GM23338 (cell line): ENCODE measurements around the gene BCAS3. TPM values are rescaled to one million over a fixed set of nuclear protein-coding genes. Genes with fewer than 3 reads are reported as not detected.
"Not testable (repeated sequence)": the region's sequence is repeated elsewhere in the genome, so short reads cannot be mapped to it uniquely, and the experiment has no call there.

Experiments
- ATAC-seq: fragments of 200-7000 bp; cut with Tn5 transposase; 3 replicates; pipeline ENCODE4 v1.9.1; 2020
- DNase-seq: peaks from one replicate; pipeline ENCODE4 v3.0.0-alpha.2; 2015; ENCODE audit warnings: low spot score
- H2AFZ ChIP-seq: fragments of 200-600 bp; sonication (generic); 2 replicates; pipeline ENCODE4 v1.8.0; 2016; ENCODE audit warnings: antibody characterized with exemption, mild to moderate bottlenecking, moderate library complexity
- H3F3A ChIP-seq: fragments of 200-600 bp; sonication (generic); replicated peaks from 2 replicates; pipeline ENCODE4 v1.8.0; 2017; ENCODE audit warnings: antibody characterized with exemption, mixed run types, low read depth
- H3K27ac ChIP-seq: fragments of 200-600 bp; sonication (generic); 2 replicates; pipeline ENCODE4 v1.6.1; 2016; ENCODE audit warnings: low read depth
- H3K27me3 ChIP-seq: fragments of 200-600 bp; sonication (generic); 2 replicates; pipeline ENCODE4 v1.8.0; 2016; ENCODE audit warnings: mild to moderate bottlenecking, mixed run types, moderate library complexity; ENCODE audit not compliant: insufficient read depth
- H3K36me3 ChIP-seq: fragments of 200-600 bp; sonication (generic); 2 replicates; pipeline ENCODE4 v1.8.0; 2016; ENCODE audit warnings: mild to moderate bottlenecking; ENCODE audit not compliant: insufficient read depth
- H3K4me1 ChIP-seq: fragments of 200-600 bp; sonication (generic); 2 replicates; pipeline ENCODE4 v1.8.0; 2016; ENCODE audit warnings: mild to moderate bottlenecking, moderate library complexity; ENCODE audit not compliant: insufficient read depth
- H3K4me2 ChIP-seq: fragments of 200-600 bp; sonication (generic); 2 replicates; pipeline ENCODE4 v1.7.1; 2017; ENCODE audit warnings: mixed run types
- H3K4me3 ChIP-seq: fragments of 200-600 bp; sonication (generic); 2 replicates; pipeline ENCODE4 v1.6.1; 2016; ENCODE audit warnings: mixed run types
- H3K79me2 ChIP-seq: fragments of 200-600 bp; sonication (generic); replicated peaks from 2 replicates; pipeline ENCODE4 v1.8.0; 2017; ENCODE audit warnings: mild to moderate bottlenecking; ENCODE audit not compliant: insufficient read depth
- H3K9me2 ChIP-seq: fragments of 200-600 bp; sonication (generic); 2 replicates; pipeline ENCODE4 v1.8.0; 2017; ENCODE audit not compliant: insufficient read depth
- H4K20me1 ChIP-seq: fragments of 200-600 bp; sonication (generic); replicated peaks from 2 replicates; pipeline ENCODE4 v1.8.0; 2017; ENCODE audit warnings: mild to moderate bottlenecking; ENCODE audit not compliant: insufficient read depth
- H3K27ac Mint-ChIP-seq: 2 replicates; pipeline ENCODE4 v1.8.0; 2020; ENCODE audit warnings: inconsistent platforms, mild to moderate bottlenecking, moderate library complexity, mixed read lengths
- H3K27me3 Mint-ChIP-seq: 3 replicates; pipeline ENCODE4 v1.8.0; 2022; ENCODE audit warnings: low read depth, mild to moderate bottlenecking, moderate library complexity, mixed read lengths, inconsistent platforms; ENCODE audit not compliant: insufficient read depth, poor library complexity
- H3K36me3 Mint-ChIP-seq: 3 replicates; pipeline ENCODE4 v1.8.0; 2021; ENCODE audit warnings: low read depth, mild to moderate bottlenecking, inconsistent platforms, moderate library complexity, mixed read lengths
- H3K4me1 Mint-ChIP-seq: 3 replicates; pipeline ENCODE4 v1.8.0; 2020; ENCODE audit warnings: mild to moderate bottlenecking, inconsistent platforms, mixed read lengths
- H3K4me3 Mint-ChIP-seq: 3 replicates; pipeline ENCODE4 v1.8.0; 2021; ENCODE audit warnings: moderate library complexity, mild to moderate bottlenecking, inconsistent platforms, mixed read lengths
- H3K9me3 Mint-ChIP-seq: 3 replicates; pipeline ENCODE4 v1.8.0; 2020; ENCODE audit warnings: moderate library complexity, mild to moderate bottlenecking, inconsistent platforms, mixed read lengths
- CTCF ChIP-seq, 2 experiments: fragments of 200-600 bp in 1 of 2; sonication (generic) in 1 of 2; conservative IDR thresholded peaks; 2 replicates each; pipeline versions ENCODE4 v1.5.1 to v1.6.1; 2016 to 2017; ENCODE audit warnings: antibody characterized with exemption in 2 of 2, low read depth in 2 of 2, mild to moderate bottlenecking in 2 of 2, moderate library complexity in 1 of 2
- STAT1 ChIP-seq: IDR thresholded peaks from one replicate; pipeline ENCODE4 v1.6.1; 2016; ENCODE audit warnings: antibody characterized with exemption; ENCODE audit not compliant: unreplicated experiment
- ZNF462 ChIP-seq: fragments of 250-450 bp; sonication (Bioruptor Pico); IDR thresholded peaks from 2 replicates; pipeline ENCODE4 v1.5.0; 2020; ENCODE audit warnings: mild to moderate bottlenecking, moderate library complexity
- polyA plus RNA-seq: library from polyadenylated mRNA; unstranded; fragments of >200 nt; fragmentation: Nextera tagmentation; extraction: Ambion mirVana; gene quantifications from 2 replicates; pipeline ENCODE4 v1.2.1, GENCODE V29; 2016
- total RNA-seq: library from RNA; depleted of rRNA; stranded (reverse); fragments of >200 nt; shearing (Covaris generic); gene quantifications from 2 replicates; pipeline ENCODE4 v1.2.3, GENCODE V29; 2014

The BCAS3 gene
- total and polyA plus RNA-seq, 2 experiments from 2014 or later: 8.2 to 28.0 TPM

- no peak for TF ChIP-seq ZNF462 (CRISPR knock-in tag)
- no peak for TF ChIP-seq CTCF (conservative IDR thresholded peaks at IDR 0.05; ENCODE audit: low read depth in 2 of 2)
- no peak for TF ChIP-seq STAT1
These were observed 93.3 kb downstream of the BCAS3 start (continued) for GRCh38 chr17:60770946-60771422.

- not testable (repeated sequence) for H3K36me3 ChIP-seq, H2AFZ ChIP-seq, H3K27ac Mint-ChIP-seq, H3K4me3 Mint-ChIP-seq, H3K4me1 Mint-ChIP-seq, DNase-seq, H3K4me1 ChIP-seq, H3K4me3 ChIP-seq, H3F3A ChIP-seq, H3K4me2 ChIP-seq, H3K27me3 ChIP-seq, H3K27ac ChIP-seq, ATAC-seq, H3K27me3 Mint-ChIP-seq, H4K20me1 ChIP-seq, H3K9me2 ChIP-seq, H3K79me2 ChIP-seq
- H3K9me3 Mint-ChIP-seq: peaks cover 18% of the 10 kb centered on the region
- H3K36me3 Mint-ChIP-seq: peaks cover 15% of the 10 kb centered on the region
These were observed 94.0 kb downstream of the BCAS3 start for GRCh38 chr17:60771621-60772020.
